ENCODE measurements around the gene RNASEH1.

- TF ChIP-seq POLR2A (IDR thresholded peaks at IDR 0.05) (no peak), CTCF (IDR thresholded peaks at IDR 0.05) (no peak), POLR2AphosphoS5 (IDR thresholded peaks at IDR 0.05) (no peak)
Observed at GRCh38 chr2:3543023-3543683, 15.0 kb downstream of the RNASEH1 start.
